ENCODE measurements around the gene PCDHA5. TPM values are rescaled to one million over a fixed set of nuclear protein-coding genes. Genes with fewer than 3 reads are reported as not detected.
"Not testable (repeated sequence)": the region's sequence is repeated elsewhere in the genome, so short reads cannot be mapped to it uniquely, and the experiment has no call there.

Gene PCDHA5
- total RNA-seq, 1 experiment from 2014 or later = 0.12 TPM

DNA sequence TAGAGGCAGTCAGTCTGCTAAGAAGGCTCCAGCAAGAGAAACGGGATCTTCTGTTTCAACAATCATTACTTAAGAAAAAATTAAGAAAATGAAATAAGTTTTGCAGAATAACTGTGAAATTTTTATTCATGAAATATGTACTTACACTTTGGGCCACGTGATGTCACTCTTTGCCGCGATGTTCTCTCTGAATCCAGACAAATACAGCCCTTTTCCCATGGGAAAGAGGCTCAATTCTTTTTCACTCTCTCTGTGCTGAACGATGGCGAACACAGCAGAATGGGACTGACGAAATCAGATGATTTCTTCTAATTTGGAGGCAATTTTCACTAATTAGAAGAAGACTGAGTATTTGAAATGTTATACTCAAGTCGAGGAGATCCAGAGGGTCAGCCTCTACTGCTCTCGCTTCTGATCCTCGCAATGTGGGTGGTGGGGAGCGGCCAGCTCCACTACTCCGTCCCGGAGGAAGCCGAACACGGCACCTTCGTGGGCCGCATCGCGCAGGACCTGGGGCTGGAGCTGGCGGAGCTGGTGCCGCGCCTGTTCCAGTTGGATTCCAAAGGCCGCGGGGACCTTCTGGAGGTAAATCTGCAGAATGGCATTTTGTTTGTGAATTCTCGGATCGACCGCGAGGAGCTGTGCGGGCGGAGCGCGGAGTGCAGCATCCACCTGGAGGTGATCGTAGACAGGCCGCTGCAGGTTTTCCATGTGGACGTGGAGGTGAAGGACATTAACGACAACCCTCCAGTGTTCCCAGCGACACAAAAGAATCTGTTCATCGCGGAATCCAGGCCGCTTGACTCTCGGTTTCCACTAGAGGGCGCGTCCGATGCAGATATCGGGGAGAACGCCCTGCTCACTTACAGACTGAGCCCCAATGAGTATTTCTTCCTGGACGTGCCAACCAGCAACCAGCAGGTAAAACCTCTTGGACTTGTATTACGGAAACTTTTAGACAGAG is 27.0 kb downstream of the PCDHA5 start, which contains the start of gene PCDHA9:
Gene PCDHA9 (plus strand): TSS at position 244 of the 964 bp plus-strand sequence. CDS start 114 bp downstream, at position 358.
- H3K27ac Mint-ChIP-seq (ENCODE audit: low read depth, unreplicated experiment); POLR2A ChIA-PET; BruUV-seq (replicated peaks); H3K4me3 Mint-ChIP-seq (ENCODE audit: unreplicated experiment); H3K4me1 Mint-ChIP-seq (ENCODE audit: insufficient read depth, unreplicated experiment); H3K27me3 Mint-ChIP-seq (ENCODE audit: insufficient read depth, unreplicated experiment); H3K36me3 Mint-ChIP-seq (ENCODE audit: insufficient read depth, unreplicated experiment); H3K9me3 Mint-ChIP-seq (ENCODE audit: unreplicated experiment): not testable (repeated sequence)
- CTCF ChIA-PET = interaction anchor here (0.5 to 0.6 kb wide), 2 partner anchors 65 to 174 kb away, joined by 3 to 6 read pairs; no protein-coding TSS in a partner anchor
- intact Hi-C loops (cut with micrococcal nuclease) = loop anchor here (1.0 kb wide), 1 partner anchor 193 kb away; no protein-coding TSS in a partner anchor
- DNase-seq (ENCODE audit: unreplicated experiment) = peak; percentile 11
- TF ChIP-seq, protein P1, sequence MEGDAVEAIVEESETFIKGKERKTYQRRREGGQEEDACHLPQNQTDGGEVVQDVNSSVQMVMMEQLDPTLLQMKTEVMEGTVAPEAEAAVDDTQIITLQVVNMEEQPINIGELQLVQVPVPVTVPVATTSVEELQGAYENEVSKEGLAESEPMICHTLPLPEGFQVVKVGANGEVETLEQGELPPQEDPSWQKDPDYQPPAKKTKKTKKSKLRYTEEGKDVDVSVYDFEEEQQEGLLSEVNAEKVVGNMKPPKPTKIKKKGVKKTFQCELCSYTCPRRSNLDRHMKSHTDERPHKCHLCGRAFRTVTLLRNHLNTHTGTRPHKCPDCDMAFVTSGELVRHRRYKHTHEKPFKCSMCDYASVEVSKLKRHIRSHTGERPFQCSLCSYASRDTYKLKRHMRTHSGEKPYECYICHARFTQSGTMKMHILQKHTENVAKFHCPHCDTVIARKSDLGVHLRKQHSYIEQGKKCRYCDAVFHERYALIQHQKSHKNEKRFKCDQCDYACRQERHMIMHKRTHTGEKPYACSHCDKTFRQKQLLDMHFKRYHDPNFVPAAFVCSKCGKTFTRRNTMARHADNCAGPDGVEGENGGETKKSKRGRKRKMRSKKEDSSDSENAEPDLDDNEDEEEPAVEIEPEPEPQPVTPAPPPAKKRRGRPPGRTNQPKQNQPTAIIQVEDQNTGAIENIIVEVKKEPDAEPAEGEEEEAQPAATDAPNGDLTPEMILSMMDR (IDR thresholded peaks at IDR 0.05; ENCODE audit: unreplicated experiment) = peak; percentile 24

DNA sequence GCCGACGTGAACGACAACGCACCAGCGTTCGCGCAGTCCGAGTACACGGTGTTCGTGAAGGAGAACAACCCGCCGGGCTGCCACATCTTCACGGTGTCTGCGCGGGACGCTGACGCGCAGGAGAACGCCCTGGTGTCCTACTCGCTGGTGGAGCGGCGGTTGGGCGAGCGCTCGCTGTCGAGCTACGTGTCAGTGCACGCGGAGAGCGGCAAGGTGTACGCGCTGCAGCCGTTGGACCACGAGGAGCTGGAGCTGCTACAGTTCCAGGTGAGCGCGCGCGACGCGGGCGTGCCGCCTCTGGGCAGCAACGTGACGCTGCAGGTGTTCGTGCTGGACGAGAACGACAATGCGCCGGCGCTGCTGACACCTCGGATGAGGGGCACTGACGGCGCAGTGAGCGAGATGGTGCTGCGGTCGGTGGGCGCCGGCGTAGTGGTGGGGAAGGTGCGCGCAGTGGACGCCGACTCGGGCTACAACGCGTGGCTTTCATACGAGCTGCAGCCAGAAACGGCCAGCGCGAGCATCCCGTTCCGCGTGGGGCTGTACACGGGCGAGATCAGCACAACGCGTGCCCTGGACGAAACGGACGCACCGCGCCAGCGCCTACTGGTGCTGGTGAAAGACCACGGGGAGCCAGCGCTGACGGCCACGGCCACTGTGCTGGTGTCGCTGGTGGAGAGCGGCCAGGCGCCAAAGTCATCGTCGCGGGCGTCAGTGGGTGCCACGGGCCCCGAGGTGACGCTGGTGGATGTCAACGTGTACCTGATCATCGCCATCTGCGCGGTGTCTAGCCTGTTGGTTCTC is 28.6 kb downstream of the PCDHA5 start:
- CTCF ChIA-PET = interaction anchor here (0.6 to 0.7 kb wide), 2 partner anchors 44 to 160 kb away, joined by 3 read pairs; no protein-coding TSS in a partner anchor
- BruUV-seq (replicated peaks); intact Hi-C loops (cut with micrococcal nuclease): not testable (repeated sequence)

DNA sequence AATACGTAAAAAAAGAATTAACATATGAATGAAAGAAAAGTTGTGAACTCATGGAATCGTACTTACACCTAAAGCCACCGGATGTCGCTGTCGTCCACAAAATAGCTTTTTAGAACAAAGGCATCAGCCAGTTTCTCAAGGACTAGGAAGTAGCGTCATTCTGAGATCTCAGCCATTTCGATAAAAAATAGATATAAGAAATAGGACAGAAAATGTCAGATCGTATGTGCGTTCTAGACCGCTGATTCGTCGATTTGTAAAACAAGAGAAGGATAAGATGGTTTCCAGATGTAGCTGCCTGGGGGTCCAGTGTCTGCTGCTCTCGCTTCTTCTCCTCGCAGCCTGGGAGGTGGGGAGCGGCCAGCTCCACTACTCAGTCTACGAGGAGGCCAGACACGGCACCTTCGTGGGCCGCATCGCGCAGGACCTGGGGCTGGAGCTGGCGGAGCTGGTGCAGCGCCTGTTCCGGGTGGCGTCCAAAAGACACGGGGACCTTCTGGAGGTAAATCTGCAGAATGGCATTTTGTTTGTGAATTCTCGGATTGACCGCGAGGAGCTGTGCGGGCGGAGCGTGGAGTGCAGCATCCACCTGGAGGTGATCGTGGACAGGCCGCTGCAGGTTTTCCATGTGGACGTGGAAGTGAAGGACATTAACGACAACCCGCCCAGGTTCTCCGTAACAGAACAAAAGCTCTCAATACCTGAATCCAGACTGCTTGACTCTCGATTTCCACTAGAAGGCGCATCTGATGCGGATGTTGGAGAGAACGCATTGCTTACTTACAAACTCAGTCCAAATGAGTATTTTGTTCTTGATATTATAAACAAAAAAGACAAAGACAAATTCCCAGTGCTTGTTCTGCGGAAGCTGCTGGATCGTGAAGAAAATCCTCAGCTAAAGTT is 34.6 kb downstream of the PCDHA5 start, which contains the start of gene PCDHA10:
Gene PCDHA10 (plus strand): TSS at position 126 of the 903 bp plus-strand sequence. CDS start 152 bp downstream, at position 278.
- POLR2A ChIA-PET = interaction anchor here (0.7 to 1.0 kb wide), 3 partner anchors 17 to 185 kb away, joined by 3 read pairs; no protein-coding TSS in a partner anchor
- H3K4me3 Mint-ChIP-seq (ENCODE audit: unreplicated experiment) = no peak within 1 kb of the TSS
- H3K27me3 Mint-ChIP-seq (ENCODE audit: insufficient read depth, unreplicated experiment) = no peaks in the 10 kb centered on the region
- peak; percentile 26 for DNase-seq (ENCODE audit: unreplicated experiment)
- no peaks in the 10 kb centered on the region for H3K36me3 Mint-ChIP-seq (ENCODE audit: insufficient read depth, unreplicated experiment)
- intact Hi-C loops (cut with micrococcal nuclease) = no loop called here
- BruUV-seq (replicated peaks) = no TSS peak
- TF ChIP-seq, protein P1 (IDR thresholded peaks at IDR 0.05; ENCODE audit: unreplicated experiment) = peak; percentile 7
- no peak within 1 kb of the TSS for H3K27ac Mint-ChIP-seq (ENCODE audit: low read depth, unreplicated experiment)
- CTCF ChIA-PET = interaction anchor here (1.1 to 1.4 kb wide), 2 partner anchors 20 to 184 kb away, joined by 3 to 4 read pairs; no protein-coding TSS in a partner anchor
- peaks cover 16% of the 10 kb centered on the region for H3K9me3 Mint-ChIP-seq (ENCODE audit: unreplicated experiment)
- no peaks in the 10 kb centered on the region for H3K4me1 Mint-ChIP-seq (ENCODE audit: insufficient read depth, unreplicated experiment)

More for the DNA sequence above, 28.6 kb downstream of the PCDHA5 start:
- H3K4me1 Mint-ChIP-seq (ENCODE audit: insufficient read depth, unreplicated experiment); H3K9me3 Mint-ChIP-seq (ENCODE audit: unreplicated experiment); H3K27me3 Mint-ChIP-seq (ENCODE audit: insufficient read depth, unreplicated experiment); H3K4me3 Mint-ChIP-seq (ENCODE audit: unreplicated experiment); H3K36me3 Mint-ChIP-seq (ENCODE audit: insufficient read depth, unreplicated experiment); DNase-seq (ENCODE audit: unreplicated experiment); H3K27ac Mint-ChIP-seq (ENCODE audit: low read depth, unreplicated experiment); POLR2A ChIA-PET: not testable (repeated sequence)

Measured in MCF 10A (cell line).